HepG2 (cell line): ENCODE results near the gene RAB17. TPM values are rescaled to one million over a fixed set of nuclear protein-coding genes. Genes with fewer than 3 reads are reported as not detected.

ENCODE experiments used
- ATAC-seq: fragments of 200-7000 bp; cut with Tn5 transposase; 3 replicates; pipeline ENCODE4 v1.9.1; 2020; ENCODE audit warnings: mild to moderate bottlenecking, moderate library complexity
- BruUV-seq: library from RNA; stranded (reverse); fragments of 400-500 nt; replicated peaks from 2 replicates; lab custom pipeline; 2021; lab: Mats Ljungman, UMichigan
- CTCF ChIA-PET: fragments of 300-600 bp; formaldehyde crosslinking; extraction: SDS; loops from one replicate; lab custom pipeline; 2021; ENCODE audit warnings: low total read pairs, inconsistent platforms, low intra/inter-chr PET ratio; lab: Yijun Ruan, JAX
- POLR2A ChIA-PET: fragments of 350-600 bp; sonication (Branson Sonifier 250); formaldehyde crosslinking; loops from one replicate; lab custom pipeline; 2020; ENCODE audit warnings: antibody characterized with exemption, inconsistent platforms; lab: Yijun Ruan, JAX
- DNase-seq: peaks from one replicate; pipeline ENCODE4 v3.0.0-alpha.2; 2015; ENCODE audit warnings: low spot score
- FAIRE-seq: peaks from 3 replicates; lab custom pipeline; 2011; peaks lifted over from hg19 to GRCh38; lab: Jason Lieb, UNC
- H2AFZ ChIP-seq: one replicate; pipeline ENCODE4 v1.6.1; 2011; ENCODE audit warnings: low read length, inconsistent platforms
- H3K27ac ChIP-seq: fragments of 300-600 bp; 3 replicates; pipeline ENCODE4 v1.8.0; 2011; ENCODE audit warnings: mixed run types, mild to moderate bottlenecking, mixed read lengths, low read length, inconsistent platforms; ENCODE audit not compliant: insufficient read depth; ENCODE audit errors: extremely low read length
- H3K27me3 ChIP-seq, 2 experiments: fragments of 200-600 bp in 1 of 2; 2 replicates in 1 of 2; 3 replicates in 1 of 2; pipeline versions ENCODE4 v1.6.0 to v1.8.0; 2011; ENCODE audit warnings: low read length in 2 of 2, mild to moderate bottlenecking in 2 of 2, moderate library complexity in 2 of 2, inconsistent platforms in 1 of 2; ENCODE audit not compliant: insufficient read depth in 2 of 2, control insufficient read depth in 1 of 2
- H3K36me3 ChIP-seq, 2 experiments: fragments of 200-600 bp in 1 of 2; replicated peaks in 1 of 2; 2 replicates in 1 of 2; 3 replicates in 1 of 2; pipeline versions ENCODE4 v1.5.1 to v1.8.0; 2011; ENCODE audit warnings: low read length in 2 of 2, inconsistent platforms in 1 of 2; ENCODE audit not compliant: insufficient read depth in 2 of 2, control insufficient read depth in 1 of 2
- H3K4me1 ChIP-seq: 2 replicates; pipeline ENCODE4 v1.5.1; 2012; ENCODE audit warnings: low read length, inconsistent platforms; ENCODE audit not compliant: insufficient read depth
- H3K4me2 ChIP-seq: 2 replicates; pipeline ENCODE4 v1.6.0; 2011; ENCODE audit warnings: low read depth, low read length, inconsistent platforms
- H3K4me3 ChIP-seq, 3 experiments: fragments of 200-600 bp in 1 of 3; sonication (generic), shearing (Covaris generic) in 1 of 3; replicated peaks in 1 of 3; 2 replicates each; pipeline ENCODE4 v1.5.1; 2011 to 2016; ENCODE audit warnings: low read length in 3 of 3, inconsistent platforms in 2 of 3, low read depth in 2 of 3, mild to moderate bottlenecking in 2 of 3, control low read depth in 1 of 3, mixed read lengths in 1 of 3; ENCODE audit not compliant: insufficient read depth in 1 of 3
- H3K79me2 ChIP-seq: one replicate; pipeline ENCODE4 v1.6.1; 2011; ENCODE audit warnings: low read length, inconsistent platforms; ENCODE audit not compliant: insufficient read depth
- H3K9ac ChIP-seq: 2 replicates; pipeline ENCODE4 v1.6.0; 2011; ENCODE audit warnings: mild to moderate bottlenecking, low read depth, low read length, inconsistent platforms; ENCODE audit not compliant: insufficient read depth
- H3K9me3 ChIP-seq: 2 replicates; pipeline ENCODE4 v1.5.1; 2012; ENCODE audit warnings: mild to moderate bottlenecking, low read length
- H4K20me1 ChIP-seq: 2 replicates; pipeline ENCODE4 v1.6.0; 2011; ENCODE audit warnings: inconsistent platforms, mild to moderate bottlenecking, low read length, moderate library complexity; ENCODE audit not compliant: insufficient read depth
- GATAD1 ChIP-seq: IDR thresholded peaks from 2 replicates; pipeline ENCODE4 v1.6.1; 2016; ENCODE audit warnings: missing genetic modification reagents, missing compliant biosample characterization
- NCOA2 ChIP-seq: sonication (generic); formaldehyde crosslinking; IDR thresholded peaks from 2 replicates; pipeline ENCODE4 v1.8.0; 2022; ENCODE audit warnings: inconsistent platforms
- PCBP1 ChIP-seq: fragments of 200-400 bp; formaldehyde crosslinking; IDR thresholded peaks from 2 replicates; pipeline ENCODE4 v1.6.1; 2017; ENCODE audit warnings: mild to moderate bottlenecking, low read depth, low read length, borderline replicate concordance
- PITX1 ChIP-seq: sonication (generic); formaldehyde crosslinking; IDR thresholded peaks from 2 replicates; pipeline ENCODE4 v1.5.1; 2020; ENCODE audit warnings: mild to moderate bottlenecking, missing genetic modification reagents
- PPARG ChIP-seq: conservative IDR thresholded peaks from 2 replicates; pipeline ENCODE4 v1.6.1; 2016; ENCODE audit warnings: missing biosample characterization, missing genetic modification reagents
- SIN3A ChIP-seq: IDR thresholded peaks from 2 replicates; pipeline ENCODE4 v1.6.1; 2011; ENCODE audit warnings: low read depth, mild to moderate bottlenecking, control low read depth, low read length, borderline replicate concordance
- TRIM24 ChIP-seq: sonication (generic); formaldehyde crosslinking; IDR thresholded peaks from 2 replicates; pipeline ENCODE4 v1.8.0; 2022; ENCODE audit warnings: mild to moderate bottlenecking, missing genetic modification reagents
- XRCC5 ChIP-seq: fragments of 200-400 bp; formaldehyde crosslinking; optimal IDR thresholded peaks from 2 replicates; pipeline ENCODE3; 2017; ENCODE audit warnings: mild to moderate bottlenecking, low read length
- ZC3H13 ChIP-seq: sonication (generic); formaldehyde crosslinking; IDR thresholded peaks from 2 replicates; pipeline ENCODE4 v1.8.1; 2023; ENCODE audit warnings: mild to moderate bottlenecking, missing genetic modification reagents, moderate library complexity
- ZFY ChIP-seq: sonication (generic); formaldehyde crosslinking; IDR thresholded peaks from 2 replicates; pipeline ENCODE4 v1.4.0; 2020; ENCODE audit warnings: missing genetic modification reagents
- ZNF235 ChIP-seq: sonication (generic); formaldehyde crosslinking; IDR thresholded peaks from 2 replicates; pipeline ENCODE4 v1.8.1; 2023; ENCODE audit warnings: mild to moderate bottlenecking, missing genetic modification reagents, borderline replicate concordance
- ZNF496 ChIP-seq: sonication (generic); formaldehyde crosslinking; IDR thresholded peaks from 2 replicates; pipeline ENCODE4 v1.8.1; 2023; ENCODE audit warnings: mild to moderate bottlenecking, moderate library complexity, missing genetic modification reagents; ENCODE audit not compliant: insufficient replicate concordance
- ZSCAN22 ChIP-seq: sonication (generic); formaldehyde crosslinking; IDR thresholded peaks from 2 replicates; pipeline ENCODE4 v1.4.0; 2020; ENCODE audit warnings: mild to moderate bottlenecking, missing genetic modification reagents
- WGBS: methylation state at CpG from one replicate; pipeline ENCODE4 v1.1.6; 2017; ENCODE audit warnings: low lambda C conversion rate; 5-methylcytosine and 5-hydroxymethylcytosine counted together
- in situ Hi-C: cut with HindIII; loops from 2 replicates; pipeline ENCODE4 v1.10.0; 2017; ENCODE audit warnings: low pct_unique_long_range_greater_than_20kb; ENCODE audit not compliant: extremely low pct_ligation_motif_present
- intact Hi-C: fragments of 100-400 bp; cut with micrococcal nuclease; formaldehyde crosslinking; loops from one replicate; pipeline ENCODE4 v1.10.0; 2022; ENCODE audit not compliant: unreplicated experiment
- polyA plus RNA-seq, 8 experiments: library from polyadenylated mRNA; depleted of rRNA in 3 of 8; stranded (reverse) in 7 of 8; unstranded in 1 of 8; fragments of >200 nt; fragmentation: Illumina TruSeq in 4 of 8; extraction: Trizol in 4 of 8; gene quantifications; 2 replicates each; pipeline versions ENCODE4 v1.2.1 to v1.2.3, GENCODE V29; 2011 to 2016; ENCODE audit warnings: low read depth in 4 of 8, missing spikeins in 1 of 8, mixed read lengths in 1 of 8; ENCODE audit not compliant: insufficient read depth in 1 of 8
- total RNA-seq, 5 experiments: library from RNA; depleted of rRNA; stranded (reverse); fragments of >200 nt; fragmentation: Illumina TruSeq; extraction: Trizol; gene quantifications; 2 replicates each; pipeline ENCODE4 v1.2.3, GENCODE V29; 2016; ENCODE audit warnings: low read depth in 1 of 5
- TF ChIP-seq, protein P1 (sequence below): IDR thresholded peaks from 2 replicates; pipeline ENCODE4 v1.6.1; 2016; ENCODE audit warnings: missing compliant biosample characterization, missing genetic modification reagents, borderline replicate concordance
- TF ChIP-seq, protein P2 (sequence below): sonication (generic); formaldehyde crosslinking; IDR thresholded peaks from 2 replicates; pipeline ENCODE4 v1.4.0; 2020; ENCODE audit warnings: missing genetic modification reagents
- TF ChIP-seq, protein P3 (sequence below): sonication (generic); formaldehyde crosslinking; IDR thresholded peaks from 2 replicates; pipeline ENCODE4 v1.8.0; 2023; ENCODE audit warnings: mild to moderate bottlenecking, missing genetic modification reagents

RAB17 gene
- total and polyA plus RNA-seq, 2 of the 13 experiments (the other 11 are each of a cell fraction or from before 2014, with no cell fraction given): 68.0 to 124 TPM

DNA sequence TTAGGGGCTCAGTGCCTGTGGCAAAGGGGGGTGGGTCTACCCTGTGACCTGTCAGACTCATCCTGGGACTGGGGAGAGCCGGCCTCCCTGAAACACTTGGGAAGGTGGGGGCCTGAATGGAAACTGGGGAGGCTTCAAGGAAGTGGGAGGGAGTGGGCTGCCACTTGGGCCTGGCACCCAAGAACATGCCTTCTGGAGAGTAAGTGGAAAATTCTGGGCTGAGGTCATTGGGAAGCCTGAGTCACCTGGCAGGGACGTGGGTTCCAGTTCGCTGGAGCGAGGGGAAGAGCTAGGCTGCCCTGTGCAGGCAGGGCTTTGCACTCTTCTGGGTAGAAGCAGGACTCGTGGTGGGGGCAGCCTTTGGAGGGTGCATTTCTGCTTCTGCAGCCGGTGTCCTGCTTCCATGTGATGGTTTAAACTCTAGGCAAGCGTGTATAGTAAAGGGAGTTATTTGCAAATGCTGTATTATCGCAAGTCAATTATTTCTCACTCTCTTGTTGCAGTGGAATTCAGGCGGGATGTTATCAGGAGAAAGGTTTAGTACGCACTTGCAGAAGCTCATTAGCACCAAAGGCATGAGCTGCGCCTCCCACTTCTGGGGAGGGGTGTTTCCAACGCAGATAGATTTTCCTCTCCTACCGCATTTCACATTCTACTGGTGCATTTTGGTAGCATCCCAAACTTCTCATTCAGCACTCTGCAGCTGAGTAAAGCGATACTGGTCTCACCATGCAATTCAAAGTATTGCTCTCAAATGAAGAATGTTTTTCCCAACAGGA lies 40.7 kb upstream of the RAB17 start:
- BruUV-seq: no TSS peak
- Histone ChIP-seq H3K9ac (no peak overlapping the region), H3K79me2 (no peaks in the 10 kb centered on the region), H3K4me1 (peaks cover 21% of the 10 kb centered on the region), H3K9me3 (no peaks in the 10 kb centered on the region), H3K4me3 (no peak overlapping the region), H3K36me3 (no peaks in the 10 kb centered on the region), H3K4me2 (no peak overlapping the region), H4K20me1 (peaks cover 3% of the 10 kb centered on the region; the same call in 1 of the 2 replicates), H3K27me3 (peaks cover 2 to 22% of the 10 kb centered on the region in 2 experiments; a peak in 3 of 5 replicates), H2AFZ (no peak overlapping the region), H3K27ac (no peak overlapping the region)
- 90% methylated on average over 14 of the region's 14 CpGs for WGBS
- ChIA-PET POLR2A (no interaction called here), CTCF (no interaction called here)
- in situ Hi-C loops: no loop called here
- intact Hi-C loops: no loop called here
- ATAC-seq (no peak), FAIRE-seq (no peak), DNase-seq (no peak)
- TF ChIP-seq PPARG (CRISPR knock-in tag) (no peak), SIN3A (no peak), NCOA2 (CRISPR knock-in tag) (no peak), TRIM24 (CRISPR knock-in tag) (no peak), ZNF496 (CRISPR knock-in tag) (no peak), ZNF235 (CRISPR knock-in tag) (no peak), ZFY (CRISPR knock-in tag) (no peak), XRCC5 (no peak), GATAD1 (CRISPR knock-in tag) (no peak), PITX1 (CRISPR knock-in tag) (no peak), PCBP1 (no peak), ZSCAN22 (CRISPR knock-in tag) (no peak), ZC3H13 (CRISPR knock-in tag) (no peak)
- TF ChIP-seq, protein P1, sequence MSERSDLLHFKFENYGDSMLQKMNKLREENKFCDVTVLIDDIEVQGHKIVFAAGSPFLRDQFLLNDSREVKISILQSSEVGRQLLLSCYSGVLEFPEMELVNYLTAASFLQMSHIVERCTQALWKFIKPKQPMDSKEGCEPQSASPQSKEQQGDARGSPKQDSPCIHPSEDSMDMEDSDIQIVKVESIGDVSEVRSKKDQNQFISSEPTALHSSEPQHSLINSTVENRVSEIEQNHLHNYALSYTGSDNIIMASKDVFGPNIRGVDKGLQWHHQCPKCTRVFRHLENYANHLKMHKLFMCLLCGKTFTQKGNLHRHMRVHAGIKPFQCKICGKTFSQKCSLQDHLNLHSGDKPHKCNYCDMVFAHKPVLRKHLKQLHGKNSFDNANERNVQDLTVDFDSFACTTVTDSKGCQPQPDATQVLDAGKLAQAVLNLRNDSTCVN (CRISPR knock-in tag): no peak
- TF ChIP-seq, protein P2, sequence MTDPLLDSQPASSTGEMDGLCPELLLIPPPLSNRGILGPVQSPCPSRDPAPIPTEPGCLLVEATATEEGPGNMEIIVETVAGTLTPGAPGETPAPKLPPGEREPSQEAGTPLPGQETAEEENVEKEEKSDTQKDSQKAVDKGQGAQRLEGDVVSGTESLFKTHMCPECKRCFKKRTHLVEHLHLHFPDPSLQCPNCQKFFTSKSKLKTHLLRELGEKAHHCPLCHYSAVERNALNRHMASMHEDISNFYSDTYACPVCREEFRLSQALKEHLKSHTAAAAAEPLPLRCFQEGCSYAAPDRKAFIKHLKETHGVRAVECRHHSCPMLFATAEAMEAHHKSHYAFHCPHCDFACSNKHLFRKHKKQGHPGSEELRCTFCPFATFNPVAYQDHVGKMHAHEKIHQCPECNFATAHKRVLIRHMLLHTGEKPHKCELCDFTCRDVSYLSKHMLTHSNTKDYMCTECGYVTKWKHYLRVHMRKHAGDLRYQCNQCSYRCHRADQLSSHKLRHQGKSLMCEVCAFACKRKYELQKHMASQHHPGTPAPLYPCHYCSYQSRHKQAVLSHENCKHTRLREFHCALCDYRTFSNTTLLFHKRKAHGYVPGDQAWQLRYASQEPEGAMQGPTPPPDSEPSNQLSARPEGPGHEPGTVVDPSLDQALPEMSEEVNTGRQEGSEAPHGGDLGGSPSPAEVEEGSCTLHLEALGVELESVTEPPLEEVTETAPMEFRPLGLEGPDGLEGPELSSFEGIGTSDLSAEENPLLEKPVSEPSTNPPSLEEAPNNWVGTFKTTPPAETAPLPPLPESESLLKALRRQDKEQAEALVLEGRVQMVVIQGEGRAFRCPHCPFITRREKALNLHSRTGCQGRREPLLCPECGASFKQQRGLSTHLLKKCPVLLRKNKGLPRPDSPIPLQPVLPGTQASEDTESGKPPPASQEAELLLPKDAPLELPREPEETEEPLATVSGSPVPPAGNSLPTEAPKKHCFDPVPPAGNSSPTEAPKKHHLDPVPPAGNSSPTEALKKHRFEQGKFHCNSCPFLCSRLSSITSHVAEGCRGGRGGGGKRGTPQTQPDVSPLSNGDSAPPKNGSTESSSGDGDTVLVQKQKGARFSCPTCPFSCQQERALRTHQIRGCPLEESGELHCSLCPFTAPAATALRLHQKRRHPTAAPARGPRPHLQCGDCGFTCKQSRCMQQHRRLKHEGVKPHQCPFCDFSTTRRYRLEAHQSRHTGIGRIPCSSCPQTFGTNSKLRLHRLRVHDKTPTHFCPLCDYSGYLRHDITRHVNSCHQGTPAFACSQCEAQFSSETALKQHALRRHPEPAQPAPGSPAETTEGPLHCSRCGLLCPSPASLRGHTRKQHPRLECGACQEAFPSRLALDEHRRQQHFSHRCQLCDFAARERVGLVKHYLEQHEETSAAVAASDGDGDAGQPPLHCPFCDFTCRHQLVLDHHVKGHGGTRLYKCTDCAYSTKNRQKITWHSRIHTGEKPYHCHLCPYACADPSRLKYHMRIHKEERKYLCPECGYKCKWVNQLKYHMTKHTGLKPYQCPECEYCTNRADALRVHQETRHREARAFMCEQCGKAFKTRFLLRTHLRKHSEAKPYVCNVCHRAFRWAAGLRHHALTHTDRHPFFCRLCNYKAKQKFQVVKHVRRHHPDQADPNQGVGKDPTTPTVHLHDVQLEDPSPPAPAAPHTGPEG (CRISPR knock-in tag): no peak
- TF ChIP-seq, protein P3, sequence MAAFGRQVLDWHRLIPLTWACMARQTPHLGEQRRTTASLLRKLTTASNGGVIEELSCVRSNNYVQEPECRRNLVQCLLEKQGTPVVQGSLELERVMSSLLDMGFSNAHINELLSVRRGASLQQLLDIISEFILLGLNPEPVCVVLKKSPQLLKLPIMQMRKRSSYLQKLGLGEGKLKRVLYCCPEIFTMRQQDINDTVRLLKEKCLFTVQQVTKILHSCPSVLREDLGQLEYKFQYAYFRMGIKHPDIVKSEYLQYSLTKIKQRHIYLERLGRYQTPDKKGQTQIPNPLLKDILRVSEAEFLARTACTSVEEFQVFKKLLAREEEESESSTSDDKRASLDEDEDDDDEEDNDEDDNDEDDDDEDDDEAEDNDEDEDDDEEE: no peak
